Mesenchymal stem cell (in vitro differentiated cells and primary cell): Measurements from ENCODE around the gene VWCE.

Experiments used
- DNase-seq: peaks from one replicate; pipeline ENCODE4 v3.0.0-alpha.2; 2013
- H2AFZ ChIP-seq: one replicate; pipeline ENCODE4 v1.6.1; 2013; ENCODE audit warnings: low read depth, mild to moderate bottlenecking, control low read depth, inconsistent platforms, low read length, moderate library complexity
- H2AK5ac ChIP-seq: 2 replicates; pipeline ENCODE4 v1.6.1; 2013; ENCODE audit warnings: low read length, moderate library complexity, mild to moderate bottlenecking, inconsistent platforms; ENCODE audit not compliant: severe bottlenecking
- H2BK120ac ChIP-seq: one replicate; pipeline ENCODE4 v1.6.1; 2013; ENCODE audit warnings: low read depth, mild to moderate bottlenecking, inconsistent platforms, low read length, moderate library complexity
- H2BK12ac ChIP-seq, 2 experiments: one replicate each; pipeline ENCODE4 v1.6.1; 2013; ENCODE audit warnings: inconsistent platforms in 2 of 2, low read length in 2 of 2, mild to moderate bottlenecking in 2 of 2, moderate library complexity in 2 of 2, control low read depth in 1 of 2
- H2BK15ac ChIP-seq: one replicate; pipeline ENCODE4 v1.6.1; 2013; ENCODE audit warnings: mild to moderate bottlenecking, low read depth, inconsistent platforms; ENCODE audit not compliant: poor library complexity, severe bottlenecking
- H2BK5ac ChIP-seq: 2 replicates; pipeline ENCODE4 v1.6.1; 2013; ENCODE audit warnings: low read depth, mild to moderate bottlenecking, low read length, control low read depth, inconsistent platforms; ENCODE audit not compliant: poor library complexity, severe bottlenecking
- H3K14ac ChIP-seq, 2 experiments: one replicate each; pipeline ENCODE4 v1.6.1; 2013; ENCODE audit warnings: inconsistent platforms in 2 of 2, low read length in 2 of 2, control low read depth in 1 of 2, mild to moderate bottlenecking in 1 of 2, moderate library complexity in 1 of 2
- H3K18ac ChIP-seq, 2 experiments: one replicate each; pipeline ENCODE4 v1.6.1; 2013; ENCODE audit warnings: inconsistent platforms in 2 of 2, low read length in 2 of 2, control low read depth in 1 of 2, low read depth in 1 of 2, mild to moderate bottlenecking in 1 of 2
- H3K23ac ChIP-seq, 2 experiments: one replicate each; pipeline ENCODE4 v1.6.1; 2013; ENCODE audit warnings: inconsistent platforms in 2 of 2, low read length in 2 of 2, mild to moderate bottlenecking in 2 of 2, moderate library complexity in 2 of 2, control low read depth in 1 of 2
- H3K27ac ChIP-seq: 2 replicates; pipeline ENCODE4 v1.5.1; 2013; ENCODE audit warnings: mild to moderate bottlenecking, moderate library complexity, low read length, control low read depth, inconsistent platforms; ENCODE audit not compliant: poor library complexity, severe bottlenecking
- H3K27me3 ChIP-seq, 2 experiments: 2 replicates each; pipeline versions ENCODE4 v1.6.1 to v1.7.0; 2013; ENCODE audit warnings: low read length in 2 of 2, mild to moderate bottlenecking in 2 of 2, moderate library complexity in 2 of 2, control low read depth in 1 of 2, inconsistent platforms in 1 of 2; ENCODE audit not compliant: control insufficient read depth in 1 of 2, insufficient read depth in 1 of 2
- H3K36me3 ChIP-seq, 2 experiments: 2 replicates each; pipeline versions ENCODE4 v1.6.1 to v1.7.0; 2013; ENCODE audit warnings: low read length in 2 of 2, control low read depth in 1 of 2, inconsistent platforms in 1 of 2, low read depth in 1 of 2, mild to moderate bottlenecking in 1 of 2; ENCODE audit not compliant: insufficient read depth in 2 of 2, control insufficient read depth in 1 of 2
- H3K4ac ChIP-seq, 2 experiments: one replicate each; pipeline ENCODE4 v1.6.1; 2013; ENCODE audit warnings: inconsistent platforms in 2 of 2, low read length in 2 of 2, mild to moderate bottlenecking in 2 of 2, moderate library complexity in 2 of 2, control low read depth in 1 of 2, low read depth in 1 of 2
- H3K4me1 ChIP-seq: 2 replicates; pipeline ENCODE4 v1.6.1; 2013; ENCODE audit warnings: low read depth, low read length, control low read depth; ENCODE audit not compliant: control insufficient read depth, insufficient read depth
- H3K4me2 ChIP-seq: 2 replicates; pipeline ENCODE4 v1.6.1; 2013; ENCODE audit warnings: low read length, mild to moderate bottlenecking, inconsistent platforms; ENCODE audit not compliant: poor library complexity, severe bottlenecking
- H3K4me3 ChIP-seq, 2 experiments: 2 replicates each; pipeline versions ENCODE4 v1.5.1 to v1.7.0; 2013; ENCODE audit warnings: low read length in 2 of 2, mild to moderate bottlenecking in 2 of 2, control low read depth in 1 of 2, low read depth in 1 of 2; ENCODE audit not compliant: insufficient read depth in 1 of 2
- H3K79me1 ChIP-seq: replicated peaks from 2 replicates; pipeline ENCODE4 v1.6.1; 2013; ENCODE audit warnings: mild to moderate bottlenecking, control low read depth, low read length, inconsistent platforms; ENCODE audit not compliant: poor library complexity, severe bottlenecking
- H3K9ac ChIP-seq: 2 replicates; pipeline ENCODE4 v1.7.0; 2013; ENCODE audit warnings: mild to moderate bottlenecking, low read length, moderate library complexity
- H3K9me3 ChIP-seq: 2 replicates; pipeline ENCODE4 v1.7.0; 2013; ENCODE audit warnings: mild to moderate bottlenecking, low read length; ENCODE audit not compliant: control insufficient read depth
- H4K8ac ChIP-seq: one replicate; pipeline ENCODE4 v1.6.1; 2013; ENCODE audit warnings: inconsistent platforms, mild to moderate bottlenecking, low read length, moderate library complexity
- H4K91ac ChIP-seq: one replicate; pipeline ENCODE4 v1.6.1; 2013; ENCODE audit warnings: mild to moderate bottlenecking, low read length, inconsistent platforms
- WGBS: methylation state at CpG from one replicate; pipeline ENCODE4 v1.1.7; 2013; ENCODE audit warnings: mixed read lengths; 5-methylcytosine and 5-hydroxymethylcytosine counted together

VWCE gene

DNA sequence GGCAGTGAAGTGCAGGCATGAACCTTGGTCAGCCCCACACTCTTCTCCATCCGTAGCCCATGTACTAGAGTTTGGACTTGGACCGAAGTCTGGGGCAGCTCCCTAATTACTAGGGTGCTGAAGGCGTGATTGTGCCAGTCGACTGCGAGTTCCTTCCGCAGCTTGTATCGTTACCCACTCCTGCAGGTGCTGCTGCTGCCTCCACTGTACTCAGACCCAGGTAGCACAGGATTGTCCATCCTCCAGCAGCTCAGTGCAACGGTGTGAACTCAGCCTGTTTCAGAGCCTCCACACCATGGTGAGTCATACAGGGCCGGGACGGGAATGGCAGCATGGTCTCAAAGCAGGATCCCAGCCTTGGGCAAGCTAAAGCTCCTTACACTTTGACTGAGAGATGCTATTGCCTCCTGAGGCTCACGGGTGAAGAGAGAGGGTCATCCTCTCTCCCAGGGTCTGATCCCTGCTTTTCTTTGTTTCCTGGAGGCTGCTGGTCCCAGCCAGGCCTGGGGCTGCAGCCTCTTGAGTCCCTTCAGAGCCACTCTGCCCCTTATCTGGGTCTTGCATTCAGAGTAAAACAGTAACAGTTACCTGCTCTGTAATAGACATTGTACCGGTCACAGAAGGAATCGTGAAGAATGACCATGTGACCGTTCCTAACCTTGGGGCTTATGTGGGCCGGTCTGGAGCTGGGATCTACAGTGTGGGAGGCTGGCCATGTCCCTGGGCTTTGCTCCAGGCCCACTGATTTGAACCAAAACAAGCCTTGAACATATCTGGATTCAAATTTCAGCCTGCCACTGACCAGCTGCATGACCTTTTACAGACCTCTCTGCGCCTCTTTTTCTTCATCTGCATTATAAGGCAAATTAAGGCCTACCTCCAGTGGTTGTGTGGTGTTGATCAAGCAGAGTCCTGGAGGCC lies 39.6 kb upstream of the VWCE start:
- H3K9me3 ChIP-seq = no peaks in the 10 kb centered on the region
- no peak overlapping the region for H3K4me3 ChIP-seq
- H3K14ac ChIP-seq = no peak overlapping the region
- H3K4me1 ChIP-seq = peaks cover 18% of the 10 kb centered on the region
- H3K4ac ChIP-seq = peak overlapping the region; percentile 20 to 25
- H3K79me1 ChIP-seq = peaks cover 2% of the 10 kb centered on the region
- no peak overlapping the region for H2BK120ac ChIP-seq
- H3K18ac ChIP-seq = no peak overlapping the region
- no peak overlapping the region for H4K91ac ChIP-seq
- peak overlapping the region in 1 of 2 experiments; percentile 6 for H3K23ac ChIP-seq
- H4K8ac ChIP-seq = no peak overlapping the region
- peaks cover 22% of the 10 kb centered on the region in 2 experiments for H3K36me3 ChIP-seq
- H2BK5ac ChIP-seq = no peak overlapping the region
- H2BK15ac ChIP-seq = no peak overlapping the region
- DNase-seq = peak; percentile 45
- no peaks in the 10 kb centered on the region for H3K27me3 ChIP-seq
- H2BK12ac ChIP-seq = peak overlapping the region in 1 of 2 experiments; percentile 23
- WGBS = 86% methylated on average over 15 of the region's 16 CpGs
- H3K27ac ChIP-seq = no peak overlapping the region
- peak overlapping the region; percentile 61 for H3K9ac ChIP-seq
- no peak overlapping the region for H2AFZ ChIP-seq
- no peak overlapping the region for H3K4me2 ChIP-seq
- H2AK5ac ChIP-seq = no peak overlapping the region

GRCh38 chr11:61333550-61334433 lies 38.7 kb upstream of the VWCE start:
- peak overlapping the region; percentile 89 to 91 for H3K18ac ChIP-seq
- H4K91ac ChIP-seq = peak overlapping the region; percentile 0
- peak overlapping the region; percentile 97 for H3K9ac ChIP-seq
- peak overlapping the region; percentile 55 for H3K4me2 ChIP-seq
- no peak overlapping the region for H2BK120ac ChIP-seq
- peak overlapping the region; percentile 29 for H3K27ac ChIP-seq
- no peak for DNase-seq
- peak overlapping the region in 1 of 2 experiments; percentile 95 for H3K14ac ChIP-seq
- H2BK5ac ChIP-seq = no peak overlapping the region
- H3K9me3 ChIP-seq = no peaks in the 10 kb centered on the region
- no peak overlapping the region for H2BK12ac ChIP-seq
- H3K4ac ChIP-seq = peak overlapping the region in 1 of 2 experiments; percentile 87
- H3K27me3 ChIP-seq = no peaks in the 10 kb centered on the region
- no peak overlapping the region for H2AFZ ChIP-seq
- H2BK15ac ChIP-seq = no peak overlapping the region
- H3K79me1 ChIP-seq = peaks cover 2% of the 10 kb centered on the region
- H4K8ac ChIP-seq = peak overlapping the region; percentile 88
- peak overlapping the region; percentile 81 to 95 for H3K4me3 ChIP-seq
- peaks cover 13 to 23% of the 10 kb centered on the region in 2 experiments for H3K36me3 ChIP-seq
- H3K4me1 ChIP-seq = peaks cover 18% of the 10 kb centered on the region
- WGBS = 38% methylated on average over 19 of the region's 19 CpGs
- H2AK5ac ChIP-seq = peak overlapping the region; percentile 0
- peak overlapping the region in 1 of 2 experiments; percentile 6 for H3K23ac ChIP-seq

DNA sequence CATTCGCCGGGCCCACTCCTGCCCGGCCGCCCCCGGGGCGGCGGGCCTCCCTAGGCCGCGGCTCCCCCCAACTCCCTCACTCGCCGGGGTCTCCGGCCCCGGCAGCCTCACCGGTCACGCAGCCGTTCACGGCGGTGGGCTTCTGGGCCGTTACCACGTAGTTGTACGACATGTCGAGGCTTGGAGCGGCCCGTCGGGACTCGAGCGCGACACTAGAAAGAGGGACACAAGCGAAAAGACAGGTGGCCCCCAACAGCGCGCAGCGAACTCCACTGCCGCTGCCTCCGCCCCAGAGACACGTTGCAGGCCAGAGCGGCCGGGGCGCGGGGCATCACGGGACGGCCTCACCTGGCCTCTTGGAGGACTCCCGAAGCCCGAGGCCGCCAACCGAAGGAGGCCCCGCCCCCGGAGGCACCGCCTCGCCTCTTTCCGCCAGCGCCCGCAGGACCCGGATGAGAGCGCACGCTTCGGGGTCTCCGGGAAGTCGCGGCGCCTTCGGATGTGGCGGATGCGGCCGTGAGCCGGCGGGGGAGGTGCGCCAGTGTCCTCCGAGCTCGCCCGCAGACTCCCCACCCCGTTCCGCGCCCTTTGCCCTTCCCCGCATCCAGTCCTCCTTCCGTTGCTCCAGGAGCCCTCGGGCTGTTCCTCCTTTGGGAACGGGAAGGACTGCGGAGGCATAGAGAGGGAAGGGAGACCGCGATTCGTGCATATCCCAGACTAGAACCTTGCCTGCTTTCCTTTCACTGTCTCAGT lies 37.9 kb upstream of the VWCE start, which contains the start of the genes DDB1 and TKFC:
Gene DDB1, minus strand, starts transcription at position 309 of the 753 bp plus-strand sequence. Its CDS starts 137 bp downstream, at position 172.
Gene TKFC, plus strand, starts transcription at position 432 of the 753 bp plus-strand sequence. CDS start 1,501 bp downstream, outside the sequence.
- Histone ChIP-seq H3K23ac (peak within 1 kb of the TSS in 1 of 2 experiments; percentile 57), H2BK15ac (peak within 1 kb of the TSS; percentile 64), H3K27ac (peak within 1 kb of the TSS; percentile 43), H4K8ac (peak within 1 kb of the TSS; percentile 89), H3K4me3 (peak within 1 kb of the TSS; percentile 81 to 95), H2AK5ac (peak within 1 kb of the TSS; percentile 65), H3K9me3 (no peaks in the 10 kb centered on the region), H3K4me2 (peak within 1 kb of the TSS; percentile 55), H3K18ac (peak within 1 kb of the TSS; percentile 89 to 91), H3K4me1 (peaks cover 18% of the 10 kb centered on the region), H3K9ac (peak within 1 kb of the TSS; percentile 97), H3K27me3 (no peaks in the 10 kb centered on the region), H3K14ac (peak within 1 kb of the TSS in 1 of 2 experiments; percentile 95), H3K36me3 (peaks cover 10 to 22% of the 10 kb centered on the region in 2 experiments), H2AFZ (peak within 1 kb of the TSS; percentile 6), H2BK120ac (peak within 1 kb of the TSS; percentile 93), H4K91ac (peak within 1 kb of the TSS; percentile 95), H3K4ac (peak within 1 kb of the TSS; percentile 84 to 87), H3K79me1 (peaks cover 2% of the 10 kb centered on the region), H2BK5ac (peak within 1 kb of the TSS; percentile 9), H2BK12ac (no peak within 1 kb of the TSS)
- DNase-seq = peak; percentile 92
- WGBS = under 1% methylated on average over 61 of the region's 81 CpGs
